Dermis microvascular lymphatic vessel endothelial cell (primary cell): ENCODE measurements around the gene RPL27A. TPM values are rescaled to one million over a fixed set of nuclear protein-coding genes. Genes with fewer than 3 reads are reported as not detected.

Experiments
- DNase-seq, 2 donors: peaks; one replicate each; pipeline versions ENCODE4 v3.0.0 to v3.0.0-alpha.2; 2010; ENCODE audit warnings: low read depth in 2 of 2
- total RNA-seq: library from RNA; depleted of rRNA; stranded (reverse); fragments of >200 nt; gene quantifications from 2 replicates; pipeline ENCODE4 v1.2.1, GENCODE V29; 2014

Gene RPL27A
- total RNA-seq, 1 donor from 2014 or later: 1,131 TPM

DNA sequence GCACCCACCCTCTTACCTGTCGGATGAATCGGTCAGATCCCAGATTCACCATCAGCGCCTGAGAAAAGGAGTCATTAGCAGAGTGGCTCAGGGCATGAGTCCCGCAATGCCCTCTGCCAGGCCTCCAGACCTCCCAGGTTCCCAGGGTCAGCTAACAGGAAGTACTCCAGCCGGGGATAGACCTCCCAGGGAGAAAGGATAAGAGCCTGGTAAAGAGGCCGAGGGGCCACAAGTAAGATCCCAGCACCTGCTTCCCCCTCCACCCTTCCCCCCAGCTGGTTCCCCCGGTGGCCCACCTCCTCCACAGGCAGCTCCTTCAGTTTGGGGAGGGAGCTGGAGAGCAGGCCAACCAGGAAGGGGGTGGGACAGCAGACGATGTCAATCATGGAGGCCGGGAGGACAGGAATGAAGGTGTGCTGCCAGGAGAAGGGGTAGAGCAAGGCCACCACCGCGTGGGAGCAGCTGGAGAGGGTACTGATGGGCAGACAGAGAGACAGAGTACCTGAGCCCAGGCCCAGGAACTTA, 16.4 kb downstream of the RPL27A start:
- no peak for DNase-seq

DNA sequence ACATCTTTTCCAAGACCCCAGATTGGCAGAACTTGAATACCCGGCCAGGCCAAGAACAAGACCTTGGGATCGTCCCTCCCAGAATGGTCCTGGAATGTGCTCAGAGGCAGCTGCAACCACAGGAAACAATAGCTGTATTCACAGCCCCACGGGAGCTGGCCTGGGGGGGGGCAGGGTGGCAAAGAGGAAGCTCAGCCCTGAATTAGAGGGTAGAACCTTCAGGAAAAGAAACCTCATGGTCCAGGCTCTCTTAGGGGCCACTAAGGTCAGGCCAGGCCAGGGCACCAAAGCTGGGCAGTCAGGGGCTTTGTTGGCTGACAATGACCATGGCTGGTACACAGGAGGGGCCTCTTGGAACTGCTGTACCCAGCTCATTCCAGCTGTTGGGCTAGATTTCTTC, 17.3 kb downstream of the RPL27A start:
- peak in 1 of 2 donors; percentile 44 for DNase-seq

DNA sequence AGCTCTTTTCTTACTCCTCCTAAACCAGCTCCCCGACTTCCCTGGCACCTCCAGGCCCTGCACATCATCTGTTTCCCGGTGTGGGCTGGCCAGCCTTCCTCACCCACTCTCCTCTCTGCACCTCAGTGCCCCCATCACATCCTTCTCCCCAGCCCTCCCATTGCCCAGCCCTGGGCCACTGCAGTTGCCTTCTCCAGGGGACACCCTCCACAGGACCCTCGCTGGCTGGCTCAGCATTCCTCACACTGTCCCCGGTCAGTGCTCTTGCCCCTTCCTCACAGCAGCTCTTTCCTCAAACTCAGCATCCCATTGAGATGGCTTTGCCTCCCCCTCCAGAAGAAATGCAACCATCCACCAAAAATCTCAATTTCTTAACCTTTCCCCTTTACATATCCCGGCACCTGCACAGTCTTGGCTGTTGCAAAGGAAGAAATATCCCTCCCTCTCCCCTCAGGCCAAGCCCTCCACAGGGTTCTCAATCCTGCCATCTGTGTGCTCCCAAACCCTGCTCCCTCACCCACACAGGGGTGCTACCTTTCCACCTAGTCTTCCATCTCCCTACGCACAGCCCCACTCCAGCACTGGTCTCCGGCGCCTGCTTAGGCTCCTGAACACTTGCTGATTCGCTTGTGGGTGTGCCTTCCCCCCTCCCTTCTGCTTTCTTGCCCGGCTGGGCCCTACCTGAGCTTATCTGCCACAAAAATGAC, 19.5 kb downstream of the RPL27A start:
- DNase-seq: no peak

- DNase-seq: no peak
These were observed 20.0 kb downstream of the RPL27A start for GRCh38 chr11:8702598-8702915.

- no peak for DNase-seq
These were observed 21.5 kb downstream of the RPL27A start for GRCh38 chr11:8704136-8704535.

DNA sequence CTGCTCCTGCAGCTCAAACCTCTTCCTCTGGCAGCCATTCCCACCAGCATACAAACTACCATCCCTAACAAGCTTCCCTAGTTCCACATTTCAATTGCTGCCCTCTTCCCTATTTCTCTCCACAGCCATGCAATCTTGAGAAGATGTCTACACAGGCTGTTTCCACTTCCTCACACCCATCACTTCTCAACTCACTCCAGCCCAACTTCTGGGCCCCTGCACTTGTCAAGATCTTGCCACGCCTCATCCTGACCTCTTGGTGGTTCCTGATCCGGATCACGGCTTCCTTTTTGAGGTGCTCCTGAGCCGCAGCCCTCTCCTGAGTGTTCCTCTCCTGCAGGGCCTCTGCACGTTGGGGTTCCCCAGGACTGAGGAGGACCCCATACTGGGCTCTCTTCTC, 22.6 kb downstream of the RPL27A start:
- no peak for DNase-seq

DNA sequence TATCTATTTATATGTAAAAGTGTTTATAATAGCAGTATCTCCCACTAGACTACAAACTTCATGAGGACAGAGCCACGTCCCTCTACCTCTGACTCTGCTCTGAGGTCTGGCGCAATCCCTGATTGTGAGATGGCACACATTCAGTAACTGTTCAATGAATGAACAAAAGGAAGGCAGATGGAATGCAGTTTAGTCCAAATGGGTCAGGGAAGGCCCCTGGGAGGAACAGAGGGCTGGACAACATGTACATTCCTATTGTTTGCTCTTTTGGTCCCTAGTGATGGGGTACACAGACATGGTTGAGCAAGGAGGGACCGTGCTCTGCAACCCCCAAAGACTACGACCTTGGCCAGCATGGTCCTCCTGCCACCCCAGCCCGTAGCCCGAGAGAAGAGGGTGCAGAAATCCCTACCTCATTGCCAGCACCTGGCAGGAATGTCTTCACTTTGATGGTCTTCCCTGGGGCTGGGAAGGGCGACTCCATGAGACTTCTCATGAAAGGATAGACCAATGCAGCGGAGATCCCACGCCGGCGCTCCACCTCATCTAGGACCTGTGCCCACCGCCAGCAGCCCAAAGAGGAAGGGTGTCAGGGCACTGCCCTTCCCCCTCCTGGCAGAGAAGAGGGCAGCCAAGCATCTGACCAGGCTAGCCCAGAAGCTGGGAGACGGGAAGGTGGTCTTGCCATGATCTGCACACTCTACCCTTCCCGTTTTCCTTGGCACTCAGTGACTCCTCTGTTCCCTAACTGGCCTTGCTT, 24.3 kb downstream of the RPL27A start:
- no peak for DNase-seq

- no peak for DNase-seq
These were observed 25.1 kb downstream of the RPL27A start for GRCh38 chr11:8707541-8708191.

- DNase-seq: peak in 1 of 2 donors; percentile 22
These were observed 26.5 kb downstream of the RPL27A start for GRCh38 chr11:8709002-8709672.

DNA sequence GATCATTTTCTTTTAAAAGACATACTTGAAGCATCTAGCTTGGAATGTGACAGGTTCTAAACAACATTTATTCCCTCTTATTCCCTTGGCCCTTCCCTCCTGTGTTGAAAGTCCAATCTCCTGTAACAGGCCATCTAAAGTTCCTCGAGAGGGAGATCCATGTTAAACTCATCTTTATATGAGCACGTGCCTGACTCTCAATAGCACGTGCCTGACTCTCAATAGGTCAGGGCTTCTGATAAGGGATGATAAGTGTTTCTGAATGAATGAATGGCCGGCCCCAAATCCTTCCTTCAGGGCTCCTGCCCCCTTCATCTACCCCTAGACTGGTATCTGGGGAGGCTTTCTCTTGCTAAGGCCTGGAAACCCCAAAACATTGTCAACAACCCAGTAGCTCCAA, 27.2 kb downstream of the RPL27A start:
- DNase-seq: no peak

GRCh38 chr11:8711895-8712442, 29.4 kb downstream of the RPL27A start:
- DNase-seq: no peak

GRCh38 chr11:8712506-8712905, 29.9 kb downstream of the RPL27A start:
- DNase-seq: no peak

DNA sequence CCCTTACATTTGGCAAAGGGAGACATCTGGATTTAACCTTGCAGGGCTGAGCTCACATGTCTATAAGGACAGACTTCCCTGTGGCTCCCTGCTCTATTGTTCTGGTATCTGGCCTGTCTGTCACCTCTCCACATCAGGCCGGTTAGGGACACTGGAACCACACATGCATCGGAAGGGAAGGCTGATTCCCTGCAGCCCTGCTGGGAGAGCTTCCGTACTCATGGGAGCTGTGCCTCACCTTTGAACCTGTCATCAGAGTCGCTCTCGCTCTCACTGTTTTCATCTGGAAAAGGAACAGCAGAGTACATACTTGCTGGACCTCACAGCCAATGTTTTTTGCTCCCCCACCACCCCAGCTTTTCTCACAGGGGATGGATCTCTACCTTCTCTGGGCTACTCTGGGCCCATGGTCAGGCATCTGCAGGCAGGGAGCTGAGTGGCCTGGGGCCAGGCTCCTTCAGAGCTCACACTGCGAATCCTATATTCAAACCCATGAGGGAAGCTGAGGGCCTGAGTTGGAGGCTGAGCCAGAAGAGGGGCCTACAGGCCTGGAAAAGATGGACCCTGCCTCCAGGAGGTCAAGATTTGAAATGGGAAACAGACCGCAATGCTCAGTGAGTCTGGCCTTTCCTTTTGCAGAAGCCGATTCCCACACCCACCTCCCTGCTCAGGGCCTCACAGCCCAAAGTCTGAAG, 31.3 kb downstream of the RPL27A start:
- DNase-seq: no peak

DNA sequence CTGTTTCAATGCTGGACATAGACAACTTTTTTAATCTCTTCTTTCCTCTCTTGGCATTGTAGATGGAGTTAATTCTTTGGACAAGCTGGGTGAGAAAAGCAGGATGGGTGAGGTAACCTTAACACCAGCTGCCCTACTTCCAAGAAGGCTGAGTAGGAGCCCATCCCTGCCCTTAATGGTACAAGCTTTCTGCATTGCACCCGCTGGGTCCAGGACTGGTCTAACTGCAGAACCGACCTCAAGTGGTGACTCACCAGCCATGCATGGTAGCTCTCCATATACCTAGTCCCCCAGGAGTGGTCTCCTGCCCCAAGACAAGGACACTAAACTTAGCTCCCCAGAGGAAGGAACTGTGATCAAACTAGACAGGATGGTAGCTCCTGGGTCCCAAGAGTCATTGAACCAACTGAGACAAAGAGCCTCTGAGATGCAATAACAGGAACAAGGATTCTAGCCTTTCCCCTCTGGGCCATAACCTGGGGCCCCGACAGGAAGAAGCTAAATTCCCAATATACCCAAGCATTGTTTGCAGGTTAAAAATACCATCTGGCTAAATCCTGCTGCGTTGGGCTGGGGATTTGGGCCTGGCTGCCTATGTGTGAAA, 32.1 kb downstream of the RPL27A start:
- DNase-seq: peak in 1 of 2 donors; percentile 51

- peak in 1 of 2 donors; percentile 50 for DNase-seq
These were observed 32.9 kb downstream of the RPL27A start for GRCh38 chr11:8715501-8715900.

- DNase-seq: no peak
These were observed 34.9 kb downstream of the RPL27A start for GRCh38 chr11:8717544-8717875.

DNA sequence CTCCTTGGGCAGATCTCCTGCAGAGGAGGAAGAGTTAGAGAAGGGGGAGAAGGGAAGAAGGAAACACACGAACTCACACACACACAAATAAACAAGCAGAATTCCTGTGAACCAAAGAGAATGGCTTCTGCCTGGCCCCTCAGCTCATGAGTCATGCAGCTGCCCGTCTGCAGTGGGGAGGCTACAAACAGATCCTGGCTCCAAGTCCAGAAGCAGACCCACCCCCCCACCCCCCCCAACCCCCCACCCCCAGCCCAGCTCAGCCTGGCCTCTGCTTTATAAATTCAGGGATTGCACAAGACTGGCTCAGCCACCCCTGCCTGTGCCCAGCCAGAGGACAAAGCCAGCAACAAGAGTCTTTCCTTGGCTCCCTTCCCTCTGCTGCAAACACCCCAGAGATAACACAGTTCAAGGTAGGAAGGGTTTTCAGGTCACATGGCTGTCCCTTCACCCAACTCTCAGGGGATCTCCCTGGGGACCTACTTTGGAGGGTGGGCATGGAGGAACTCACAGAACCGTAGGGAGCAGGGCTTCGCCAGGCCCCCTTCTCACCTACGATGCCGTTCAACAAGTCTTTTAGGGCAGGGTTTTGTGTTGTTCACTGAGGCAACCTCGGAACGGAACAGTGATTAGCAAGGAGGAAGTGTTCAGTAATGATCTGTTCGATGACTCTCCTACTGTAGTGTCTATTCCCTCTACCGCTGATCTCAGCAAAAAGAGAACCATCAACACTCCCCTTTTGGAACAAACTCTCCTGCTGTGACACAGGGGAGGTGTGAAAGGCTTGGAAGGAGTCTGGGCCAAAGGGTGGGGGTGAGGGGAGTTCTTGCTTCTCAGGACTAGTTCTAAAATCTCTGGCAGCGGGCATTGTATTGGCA, 35.5 kb downstream of the RPL27A start:
- peak in 1 of 2 donors; percentile 87 for DNase-seq

DNA sequence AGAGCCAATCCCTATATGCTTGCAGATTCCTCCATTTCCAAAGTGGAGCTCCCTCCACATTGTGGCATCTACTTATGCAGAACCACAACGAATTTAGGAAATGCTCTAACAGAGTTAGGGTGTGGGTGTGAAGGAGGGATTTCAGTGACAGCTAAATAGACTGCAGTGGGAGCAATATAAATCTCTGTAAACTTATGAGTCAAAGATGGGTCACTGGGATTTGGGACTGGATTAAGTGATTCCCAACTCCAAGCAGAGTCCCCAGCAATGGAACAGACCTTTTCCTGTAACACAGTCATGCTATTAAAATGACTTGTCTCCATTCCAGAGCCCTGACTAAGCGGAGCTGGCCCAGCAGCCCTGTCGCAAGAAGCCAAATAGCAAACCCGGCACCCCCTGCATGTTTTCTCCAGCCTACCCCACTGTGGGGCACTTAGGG, 36.6 kb downstream of the RPL27A start:
- DNase-seq: peak in 1 of 2 donors; percentile 75

GRCh38 chr11:8719721-8720120, 37.1 kb downstream of the RPL27A start:
- no peak for DNase-seq

DNA sequence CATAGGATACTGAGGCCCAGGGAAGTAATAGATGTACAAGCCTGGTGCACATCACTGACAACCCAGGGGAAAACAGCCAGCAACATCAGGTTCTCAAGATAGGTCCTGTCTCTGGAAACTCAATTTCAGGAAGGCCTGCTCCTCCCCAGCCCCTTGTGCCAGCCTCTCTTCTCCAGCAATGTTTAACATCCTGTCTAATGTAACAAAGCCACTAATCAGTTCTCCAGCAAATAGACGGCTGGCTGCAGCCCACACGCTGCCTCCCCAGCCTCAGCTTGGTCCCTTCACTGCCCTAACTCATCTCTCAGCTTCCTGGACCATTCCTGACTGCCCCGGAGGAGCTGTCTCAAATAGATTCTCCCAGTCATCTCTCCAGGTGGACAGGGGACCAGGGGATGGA, 37.8 kb downstream of the RPL27A start:
- DNase-seq: no peak
